GM21447 (cell line): Measurements from ENCODE around the gene GNPTAB.
"Not testable (repeated sequence)": the region's sequence is repeated elsewhere in the genome, so short reads cannot be mapped to it uniquely, and the experiment has no call there.

Experiments used
- ATAC-seq: cut with Tn5 transposase; IDR thresholded peaks from one replicate; pipeline ENCODE4 v1.9.1; 2021; ENCODE audit not compliant: unreplicated experiment

GNPTAB gene

DNA sequence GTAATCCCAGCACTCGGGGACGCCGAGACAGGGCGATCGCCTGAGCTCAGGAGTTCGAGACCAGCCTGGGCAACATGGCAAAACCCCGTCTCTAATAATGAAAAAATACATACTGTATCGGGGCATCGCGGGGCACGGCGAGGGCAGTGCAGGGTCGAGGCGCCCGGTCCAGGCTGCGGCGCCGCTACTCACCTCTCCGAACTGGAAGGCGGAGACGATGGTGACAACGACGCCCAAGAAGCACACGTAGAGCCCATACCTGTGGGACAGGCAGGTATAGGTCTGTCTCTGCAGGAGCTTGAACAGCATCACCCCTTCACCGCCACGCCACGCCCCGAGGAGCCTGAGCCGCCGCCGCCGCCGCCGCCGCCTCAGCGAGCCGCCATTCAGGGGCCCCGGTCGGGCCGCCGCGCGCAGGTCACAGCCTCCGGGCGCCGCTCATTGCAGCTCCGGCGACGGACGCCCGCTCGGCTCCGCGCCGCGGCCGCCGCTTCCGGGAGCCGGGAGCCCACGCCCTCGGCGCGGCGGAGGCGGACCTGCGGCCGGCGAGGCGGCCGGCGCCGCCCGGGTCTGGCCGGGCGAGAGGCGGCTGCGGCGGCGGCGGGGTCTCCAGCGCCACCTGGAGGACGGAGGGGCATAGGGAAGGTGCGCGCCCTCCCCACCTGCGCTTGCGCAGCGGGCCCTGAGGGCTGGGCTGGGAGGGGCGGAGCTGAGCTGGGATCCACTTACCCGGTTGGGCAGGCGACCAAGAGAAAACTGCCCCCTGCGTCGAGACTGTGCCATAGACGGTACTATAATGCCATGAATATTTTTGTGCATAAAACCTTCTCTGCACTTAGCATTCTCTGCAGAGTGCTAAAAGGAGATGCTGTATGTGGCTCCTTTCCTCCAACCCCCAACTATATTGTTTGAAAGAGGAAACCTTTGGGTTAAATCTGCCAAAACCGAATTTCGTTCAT lies at the start of gene GNPTAB:
Gene GNPTAB (minus strand): TSS at position 593 of the 959 bp plus-strand sequence. CDS start 284 bp downstream, at position 309.
- peak; percentile 89 for ATAC-seq

DNA sequence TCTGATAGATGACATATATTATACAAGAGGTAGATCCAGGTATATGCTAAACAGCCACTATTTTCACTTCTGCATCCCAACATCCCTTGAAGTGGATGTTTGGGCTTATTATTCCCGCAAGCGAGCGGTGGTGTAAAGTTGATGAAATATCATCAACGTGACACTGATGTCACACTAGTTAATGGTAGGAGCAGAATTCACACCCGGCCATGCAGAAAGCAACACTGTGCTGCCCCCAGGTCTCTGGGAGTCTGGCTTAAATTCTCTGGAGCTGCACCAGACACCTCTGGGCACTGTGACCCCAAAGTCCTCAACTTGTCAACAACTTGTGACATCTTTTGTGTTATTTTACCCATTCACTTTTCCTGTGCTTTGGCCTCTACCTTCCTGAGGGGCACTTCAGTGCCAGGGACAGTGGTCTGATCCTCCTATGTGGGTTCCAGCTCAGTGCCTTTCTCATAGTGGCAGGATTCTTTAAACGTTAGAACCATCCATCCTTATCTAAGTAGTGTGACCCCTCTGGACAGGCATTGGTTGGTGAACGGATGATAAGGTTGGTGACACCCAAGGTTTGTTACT lies 47.6 kb upstream of the GNPTAB start:
- ATAC-seq = peak; percentile 14

GRCh38 chr12:101877806-101878242 lies 47.1 kb upstream of the GNPTAB start:
- peak; percentile 15 for ATAC-seq

- ATAC-seq = peak; percentile 73
Observed at GRCh38 chr12:101876861-101877805, 46.4 kb upstream of the GNPTAB start, which contains the start of gene DRAM1. DRAM1 (plus strand) TSS chr12:101877580; CDS start chr12:101877790, 210 bp downstream.

- no peak for ATAC-seq
Observed at GRCh38 chr12:101876322-101876860, 45.6 kb upstream of the GNPTAB start.

- ATAC-seq = no peak
Observed at GRCh38 chr12:101875162-101875561, 44.4 kb upstream of the GNPTAB start.

- no peak for ATAC-seq
Observed at GRCh38 chr12:101870925-101871324, 40.2 kb upstream of the GNPTAB start.

DNA sequence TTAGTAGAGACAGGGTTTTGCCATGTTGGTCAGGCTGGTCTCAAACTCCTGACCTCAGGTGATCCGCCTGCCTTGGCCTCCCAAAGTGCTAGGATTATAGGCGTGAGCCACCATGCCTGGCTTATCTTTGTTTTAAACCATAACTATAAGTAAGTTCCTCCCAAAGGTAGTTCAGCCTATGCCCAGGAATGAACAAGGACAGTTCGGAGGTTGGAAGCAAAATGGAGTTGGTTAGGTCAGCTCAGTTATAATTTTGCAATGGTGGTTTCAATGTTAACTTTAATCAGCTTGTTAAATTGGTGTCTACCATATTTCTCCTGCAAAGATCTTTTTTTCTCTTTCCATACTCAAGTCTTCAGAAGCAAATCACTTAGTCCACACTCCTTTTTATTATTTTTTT lies 36.9 kb upstream of the GNPTAB start:
- not testable (repeated sequence) for ATAC-seq

DNA sequence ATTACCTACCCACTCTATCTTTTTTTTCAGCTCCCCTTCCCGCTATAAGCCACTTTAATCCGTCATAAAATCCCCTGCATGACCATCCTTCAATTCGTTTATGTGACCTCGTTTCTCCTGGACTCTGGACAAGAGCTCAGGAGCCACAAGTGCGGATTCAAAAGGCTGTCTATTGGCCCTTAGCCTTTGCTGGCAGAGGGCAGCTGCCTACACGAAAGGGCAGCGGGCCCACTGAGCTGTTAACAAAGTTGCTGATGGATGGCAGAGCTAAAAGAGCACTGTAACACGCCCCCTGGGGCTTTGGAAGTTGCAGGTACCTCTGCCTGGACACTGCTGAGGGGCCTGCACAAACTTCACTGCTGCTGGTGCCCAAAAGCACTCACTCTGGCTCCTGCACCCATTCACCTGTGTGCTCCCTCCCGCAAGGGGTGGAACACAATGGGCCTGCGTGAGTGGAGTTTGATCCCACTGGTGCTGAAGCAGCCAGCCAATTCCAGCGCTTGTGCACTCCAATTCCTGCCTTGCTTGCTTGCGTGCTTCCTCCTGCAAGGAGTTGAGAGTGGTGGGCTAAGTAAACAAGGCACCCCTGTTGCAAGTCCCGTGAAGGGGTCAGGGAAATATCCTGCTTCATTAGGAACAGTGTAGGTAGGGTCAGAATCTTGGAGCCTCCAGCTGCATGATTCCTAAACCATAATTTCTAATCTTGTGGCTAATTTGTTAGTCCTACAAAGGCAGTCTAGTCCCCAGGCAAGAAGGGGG lies 36.0 kb upstream of the GNPTAB start:
- ATAC-seq = no peak

DNA sequence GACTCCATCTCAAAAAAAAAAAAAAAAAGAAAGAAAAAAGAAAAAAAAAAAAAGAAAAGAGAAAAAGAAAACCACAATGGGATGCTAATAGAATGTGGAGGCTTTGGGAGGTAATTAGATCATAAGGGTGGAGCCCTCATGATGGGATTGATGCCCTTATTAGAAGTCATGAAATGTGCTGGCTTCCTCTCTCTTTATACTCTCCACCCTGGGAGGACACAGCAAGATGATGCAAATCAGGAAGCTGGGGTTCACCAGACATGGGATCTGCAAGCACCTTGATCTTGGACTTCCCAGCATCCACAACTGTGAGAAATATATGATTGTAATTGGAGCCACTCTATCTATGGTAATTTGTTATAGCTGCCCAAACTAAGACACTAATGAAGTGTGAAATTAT lies 33.2 kb upstream of the GNPTAB start:
- ATAC-seq = no peak

- no peak for ATAC-seq
Observed at GRCh38 chr12:101862245-101862644, 31.5 kb upstream of the GNPTAB start.

GRCh38 chr12:101861688-101862087 lies 30.9 kb upstream of the GNPTAB start:
- not testable (repeated sequence) for ATAC-seq

DNA sequence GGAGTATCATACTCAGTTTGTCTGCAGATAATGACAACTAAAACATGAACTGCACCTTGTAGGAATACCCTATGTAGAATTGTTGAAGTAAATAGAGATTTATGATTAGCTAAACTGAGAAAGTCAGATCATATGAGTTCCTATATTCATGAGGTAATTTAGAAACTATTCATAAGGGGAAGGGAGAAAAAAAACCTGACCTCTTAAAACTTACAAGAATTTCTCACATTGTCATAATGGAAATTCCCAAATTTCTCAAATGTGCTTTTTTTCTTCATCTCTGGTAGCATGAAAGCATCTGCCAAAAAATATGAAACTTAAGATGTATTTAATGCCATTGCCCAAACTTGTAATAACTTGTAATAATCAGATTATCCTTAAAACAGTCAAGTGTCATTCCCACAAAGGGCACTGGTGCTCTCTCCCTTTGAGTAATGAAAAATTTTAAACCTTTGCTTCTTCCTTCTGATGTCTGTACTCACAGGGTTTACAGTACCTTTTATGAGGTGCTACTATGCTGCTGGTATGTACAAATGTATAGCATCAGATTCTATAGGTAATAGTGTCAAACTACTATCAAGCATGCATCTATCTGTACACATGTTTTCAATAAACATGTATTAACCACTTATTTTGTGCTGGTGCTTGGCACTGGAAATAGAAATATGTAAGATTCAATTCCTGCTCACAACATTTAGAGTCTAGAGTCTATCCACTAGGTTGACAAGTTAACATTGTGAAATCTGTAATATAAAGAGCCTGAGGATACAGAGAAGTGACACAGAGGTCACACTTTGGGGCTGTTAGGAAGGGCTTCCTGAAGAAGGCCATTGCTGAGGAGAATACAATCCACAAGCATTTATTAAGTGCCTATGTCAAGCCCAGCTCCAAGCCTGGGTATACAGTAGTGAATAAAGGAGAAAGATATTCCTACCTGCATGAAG lies 29.2 kb upstream of the GNPTAB start:
- ATAC-seq = peak; percentile 50

DNA sequence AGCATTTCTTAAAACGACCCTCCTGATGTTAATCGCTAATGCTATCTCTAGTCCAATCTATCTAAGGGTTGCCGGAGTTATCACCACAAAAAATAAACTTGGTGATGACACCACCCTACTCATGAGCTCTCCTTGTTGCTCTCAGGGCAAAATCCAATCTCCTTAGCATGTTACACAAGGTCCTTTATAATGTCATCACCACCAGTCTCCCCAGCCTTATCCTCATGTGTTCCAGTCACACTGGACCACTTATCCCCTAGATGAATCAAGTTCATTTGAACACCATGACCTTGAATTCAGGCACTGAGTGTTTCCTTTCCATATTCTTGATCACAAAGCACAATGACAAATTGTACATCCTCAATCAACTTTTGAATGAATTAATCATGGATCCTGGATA lies 27.6 kb upstream of the GNPTAB start:
- no peak for ATAC-seq

DNA sequence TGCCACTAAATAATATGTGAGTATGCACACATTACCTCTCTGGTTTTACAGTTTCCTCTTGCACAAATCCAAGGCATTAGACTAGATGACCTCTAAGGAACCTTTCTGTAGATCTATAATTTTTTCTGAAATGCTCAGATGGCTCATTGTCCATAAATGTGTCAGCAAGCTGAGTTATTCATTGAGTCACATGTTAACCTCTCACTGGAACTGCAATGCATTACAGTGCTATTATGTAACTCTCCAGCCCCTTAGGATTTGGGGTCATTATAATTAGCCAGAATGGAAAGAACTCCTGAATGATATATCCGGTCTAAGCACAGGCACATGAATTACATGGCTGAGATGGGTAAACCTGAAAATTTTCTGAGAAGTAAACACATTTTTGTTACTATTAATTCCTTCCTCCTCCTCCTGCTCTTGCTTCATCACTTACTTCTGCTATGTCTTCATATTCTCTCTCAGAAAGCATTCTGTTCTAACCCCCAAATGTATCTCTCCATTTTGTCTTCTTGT lies 26.3 kb upstream of the GNPTAB start:
- ATAC-seq = peak; percentile 52

GRCh38 chr12:101856614-101857013 lies 25.9 kb upstream of the GNPTAB start:
- ATAC-seq = peak; percentile 26

DNA sequence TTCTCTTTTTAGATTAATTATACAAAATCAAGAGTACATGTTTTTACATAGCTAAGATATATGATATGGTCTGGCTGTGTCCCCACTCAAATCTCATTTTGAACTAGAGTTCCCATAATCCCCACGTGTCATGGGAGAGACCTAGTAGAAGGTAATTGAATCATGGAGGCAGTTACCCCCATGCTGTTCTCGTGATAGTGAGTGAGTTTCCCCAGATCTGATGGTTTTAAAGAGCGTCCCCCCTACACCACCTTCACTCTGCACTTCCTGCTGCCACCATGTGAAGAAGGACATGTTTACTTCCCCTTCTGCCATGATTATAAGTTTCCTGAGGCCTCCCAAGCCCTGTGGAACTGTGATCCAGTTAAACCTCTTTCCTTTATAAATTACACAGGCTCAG lies 25.2 kb upstream of the GNPTAB start:
- ATAC-seq = no peak

GRCh38 chr12:101855364-101855884 lies 24.7 kb upstream of the GNPTAB start:
- no peak for ATAC-seq
